Endothelial cell (in vitro differentiated cells): ENCODE measurements around the gene DNMT3A. TPM values are rescaled to one million over a fixed set of nuclear protein-coding genes. Genes with fewer than 3 reads are reported as not detected.

ENCODE experiments used
- DNase-seq: peaks from one replicate; pipeline ENCODE4 v3.0.0; 2021; ENCODE audit warnings: low spot score
- H3K27ac Mint-ChIP-seq: one replicate; pipeline ENCODE4 v1.8.0; 2021; ENCODE audit warnings: mixed read lengths, inconsistent platforms; ENCODE audit not compliant: unreplicated experiment
- H3K27me3 Mint-ChIP-seq: one replicate; pipeline ENCODE4 v1.8.0; 2021; ENCODE audit warnings: mild to moderate bottlenecking, moderate library complexity, mixed read lengths, inconsistent platforms; ENCODE audit not compliant: unreplicated experiment
- H3K36me3 Mint-ChIP-seq: one replicate; pipeline ENCODE4 v1.8.0; 2021; ENCODE audit warnings: mild to moderate bottlenecking, low read depth, mixed read lengths, inconsistent platforms; ENCODE audit not compliant: unreplicated experiment
- H3K4me1 Mint-ChIP-seq: one replicate; pipeline ENCODE4 v1.8.0; 2021; ENCODE audit warnings: mild to moderate bottlenecking, mixed read lengths, inconsistent platforms; ENCODE audit not compliant: unreplicated experiment
- H3K4me3 Mint-ChIP-seq: one replicate; pipeline ENCODE4 v1.8.0; 2021; ENCODE audit warnings: mild to moderate bottlenecking, mixed read lengths, inconsistent platforms; ENCODE audit not compliant: unreplicated experiment
- H3K9me3 Mint-ChIP-seq: one replicate; pipeline ENCODE4 v1.8.0; 2021; ENCODE audit warnings: mixed read lengths, inconsistent platforms; ENCODE audit not compliant: unreplicated experiment
- total RNA-seq: library from RNA; stranded (reverse); fragmentation: NEBNext Ultra II Directional; extraction: Animal tissue kit (Norgen Biotek cat#: 25700); gene quantifications from one replicate; pipeline ENCODE4 v1.2.1, GENCODE V29; 2021; ENCODE audit not compliant: unreplicated experiment
- TF ChIP-seq, protein P1 (sequence below): fragments of 200-600 bp; sonication (generic); IDR thresholded peaks from one replicate; pipeline ENCODE4 v1.5.0; 2021; ENCODE audit warnings: antibody characterized with exemption; ENCODE audit not compliant: unreplicated experiment

Gene DNMT3A
- total RNA-seq, 1 donor from 2014 or later, result 177 TPM

- Mint-ChIP-seq H3K36me3 (no peaks in the 10 kb centered on the region), H3K9me3 (no peaks in the 10 kb centered on the region), H3K4me3 (no peak overlapping the region), H3K4me1 (peaks cover 5% of the 10 kb centered on the region), H3K27me3 (peaks cover 10% of the 10 kb centered on the region), H3K27ac (no peak overlapping the region)
- no peak for DNase-seq
- TF ChIP-seq, protein P1, sequence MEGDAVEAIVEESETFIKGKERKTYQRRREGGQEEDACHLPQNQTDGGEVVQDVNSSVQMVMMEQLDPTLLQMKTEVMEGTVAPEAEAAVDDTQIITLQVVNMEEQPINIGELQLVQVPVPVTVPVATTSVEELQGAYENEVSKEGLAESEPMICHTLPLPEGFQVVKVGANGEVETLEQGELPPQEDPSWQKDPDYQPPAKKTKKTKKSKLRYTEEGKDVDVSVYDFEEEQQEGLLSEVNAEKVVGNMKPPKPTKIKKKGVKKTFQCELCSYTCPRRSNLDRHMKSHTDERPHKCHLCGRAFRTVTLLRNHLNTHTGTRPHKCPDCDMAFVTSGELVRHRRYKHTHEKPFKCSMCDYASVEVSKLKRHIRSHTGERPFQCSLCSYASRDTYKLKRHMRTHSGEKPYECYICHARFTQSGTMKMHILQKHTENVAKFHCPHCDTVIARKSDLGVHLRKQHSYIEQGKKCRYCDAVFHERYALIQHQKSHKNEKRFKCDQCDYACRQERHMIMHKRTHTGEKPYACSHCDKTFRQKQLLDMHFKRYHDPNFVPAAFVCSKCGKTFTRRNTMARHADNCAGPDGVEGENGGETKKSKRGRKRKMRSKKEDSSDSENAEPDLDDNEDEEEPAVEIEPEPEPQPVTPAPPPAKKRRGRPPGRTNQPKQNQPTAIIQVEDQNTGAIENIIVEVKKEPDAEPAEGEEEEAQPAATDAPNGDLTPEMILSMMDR, result no peak
Measured at GRCh38 chr2:25365241-25365640, 23.5 kb upstream of the DNMT3A start.

DNA sequence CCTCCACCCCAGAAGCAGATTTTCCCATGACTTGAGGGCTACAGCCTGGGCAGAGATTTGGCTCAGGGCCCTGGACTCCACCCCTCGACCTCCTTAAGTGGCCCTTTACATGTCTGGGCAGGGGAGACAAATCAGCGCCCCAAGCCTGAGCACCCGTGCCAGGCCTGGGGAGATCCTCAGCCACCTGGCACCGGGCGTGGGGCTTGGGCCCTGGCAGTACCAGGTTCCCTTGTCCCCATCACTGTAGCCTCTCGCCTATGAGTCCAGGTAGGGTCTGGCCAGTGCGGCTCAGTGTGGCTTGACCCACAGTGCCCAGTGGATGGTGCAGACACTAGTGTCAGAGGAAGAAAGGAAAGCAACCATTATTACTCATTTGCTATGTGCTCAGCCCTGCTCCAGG, 22.0 kb upstream of the DNMT3A start:
- Mint-ChIP-seq H3K4me3 (no peak overlapping the region), H3K36me3 (no peaks in the 10 kb centered on the region), H3K27me3 (peaks cover 10% of the 10 kb centered on the region), H3K4me1 (peaks cover 11% of the 10 kb centered on the region), H3K27ac (no peak overlapping the region), H3K9me3 (no peaks in the 10 kb centered on the region)
- TF ChIP-seq, protein P1, result no peak
- DNase-seq, result no peak

DNA sequence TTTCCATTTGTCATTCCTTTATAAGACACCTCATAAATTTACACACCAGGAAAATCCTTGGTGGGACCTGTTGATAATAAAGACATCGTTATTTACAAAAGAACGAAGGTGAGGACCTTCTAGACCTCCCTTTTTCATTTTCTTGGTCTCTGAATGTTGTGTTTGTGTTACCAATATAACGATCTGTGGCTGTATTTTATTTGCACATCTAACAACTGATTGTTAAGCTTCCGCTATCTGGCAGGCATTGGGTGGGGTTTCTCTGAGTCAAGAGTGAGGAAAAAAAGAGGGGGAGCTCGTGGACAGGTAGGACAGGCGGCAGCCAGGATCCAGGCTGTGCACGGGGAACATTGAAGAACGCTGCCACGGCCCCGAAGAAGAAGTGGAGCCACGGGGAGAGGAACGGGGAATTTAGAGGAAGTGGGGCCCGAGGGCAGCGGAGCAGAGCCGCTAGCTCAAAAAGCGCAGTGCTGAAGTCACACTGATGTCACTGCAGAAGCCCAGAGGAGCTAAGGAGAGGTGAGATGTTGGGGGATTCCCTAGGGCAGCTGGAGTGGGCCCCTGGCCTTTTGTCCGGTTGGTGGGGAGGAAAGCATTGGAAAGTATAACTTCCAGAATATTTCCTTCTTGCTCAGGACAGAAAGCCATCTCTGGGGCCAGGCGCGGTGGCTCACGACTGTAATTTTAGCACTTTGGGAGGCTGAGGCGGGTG, 20.9 kb upstream of the DNMT3A start:
- Mint-ChIP-seq H3K4me3 (no peak overlapping the region), H3K27me3 (peaks cover 10% of the 10 kb centered on the region), H3K36me3 (peaks cover under 1% of the 10 kb centered on the region), H3K9me3 (no peaks in the 10 kb centered on the region), H3K4me1 (peaks cover 11% of the 10 kb centered on the region), H3K27ac (peak overlapping the region; percentile 0)
- DNase-seq, result no peak
- TF ChIP-seq, protein P1, result no peak

- peaks cover 10% of the 10 kb centered on the region for H3K27me3 Mint-ChIP-seq
- TF ChIP-seq, protein P1, result peak; percentile 96
- H3K4me1 Mint-ChIP-seq, result peaks cover 11% of the 10 kb centered on the region
- H3K9me3 Mint-ChIP-seq, result no peaks in the 10 kb centered on the region
- H3K4me3 Mint-ChIP-seq, result no peak overlapping the region
- H3K36me3 Mint-ChIP-seq, result peaks cover 3% of the 10 kb centered on the region
- no peak overlapping the region for H3K27ac Mint-ChIP-seq
- peak; percentile 98 for DNase-seq
Measured at GRCh38 chr2:25362049-25362433, 20.3 kb upstream of the DNMT3A start.

DNA sequence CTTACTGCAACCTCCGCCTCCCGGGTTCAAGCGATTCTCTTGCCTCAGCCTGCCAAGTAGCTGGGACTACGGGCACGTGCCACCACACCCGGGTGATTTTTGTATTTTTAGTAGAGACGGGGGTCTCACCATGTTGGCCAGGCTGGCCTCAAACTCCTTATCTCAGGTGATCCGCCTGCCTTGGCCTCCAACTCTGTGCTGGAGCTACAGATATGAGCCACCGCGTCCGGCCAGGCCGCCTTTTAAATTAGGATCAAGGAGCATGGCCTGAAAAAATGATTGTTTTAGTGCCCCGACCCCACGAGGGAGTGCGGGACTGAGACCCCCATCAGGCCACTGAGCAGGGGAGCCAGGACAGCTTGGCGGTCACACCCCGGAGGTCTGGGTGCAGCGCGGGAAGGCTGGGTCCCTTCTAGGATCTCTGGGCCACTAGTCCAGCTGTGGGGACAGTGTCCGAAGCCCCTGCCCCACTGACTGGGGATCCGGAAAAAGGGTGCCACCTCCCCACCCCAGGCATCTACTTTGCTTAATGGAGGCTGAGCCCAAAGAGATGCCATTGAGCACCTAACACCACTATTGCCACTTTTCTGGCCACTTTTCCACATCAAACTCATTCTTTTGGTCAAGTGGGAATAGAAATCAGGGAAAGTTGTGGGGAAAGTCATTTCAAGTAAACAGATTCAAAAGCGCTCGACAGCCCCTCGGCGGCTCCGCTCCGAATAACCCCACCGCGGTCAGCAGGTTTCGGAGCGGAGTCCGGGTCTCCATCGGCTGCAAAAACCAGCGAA, 19.7 kb upstream of the DNMT3A start:
- TF ChIP-seq, protein P1, result no peak
- H3K36me3 Mint-ChIP-seq, result peaks cover 3% of the 10 kb centered on the region
- no peak overlapping the region for H3K4me3 Mint-ChIP-seq

More for the DNA sequence above, 19.7 kb upstream of the DNMT3A start:
- peaks cover 14% of the 10 kb centered on the region for H3K4me1 Mint-ChIP-seq
- DNase-seq, result no peak
- H3K9me3 Mint-ChIP-seq, result no peaks in the 10 kb centered on the region
- H3K27ac Mint-ChIP-seq, result no peak overlapping the region
- peaks cover 11% of the 10 kb centered on the region for H3K27me3 Mint-ChIP-seq
